Duodenal mucosa (tissue), 2 donors: Measurements from ENCODE around the gene RDH12.

Experiments
- H3K27ac ChIP-seq: one replicate; pipeline ENCODE4 v1.7.0; 2013; ENCODE audit warnings: low read depth, low read length
- H3K27me3 ChIP-seq, 2 donors: one replicate each; pipeline ENCODE4 v1.7.0; 2013; ENCODE audit warnings: low read length in 2 of 2, control low read depth in 1 of 2; ENCODE audit not compliant: insufficient read depth in 2 of 2, control insufficient read depth in 1 of 2
- H3K36me3 ChIP-seq, 2 donors: one replicate each; pipeline ENCODE4 v1.7.0; 2013; ENCODE audit warnings: low read length in 2 of 2, control low read depth in 1 of 2; ENCODE audit not compliant: insufficient read depth in 2 of 2, control insufficient read depth in 1 of 2
- H3K4me1 ChIP-seq, 2 donors: one replicate each; pipeline ENCODE4 v1.7.0; 2013; ENCODE audit warnings: low read length in 2 of 2, control low read depth in 1 of 2; ENCODE audit not compliant: insufficient read depth in 2 of 2, control insufficient read depth in 1 of 2
- H3K4me3 ChIP-seq, 2 donors: one replicate each; pipeline ENCODE4 v1.7.0; 2013; ENCODE audit warnings: low read length in 2 of 2, low read depth in 1 of 2
- H3K9ac ChIP-seq, 2 donors: one replicate each; pipeline ENCODE4 v1.7.0; 2013; ENCODE audit warnings: low read length in 2 of 2, low read depth in 1 of 2
- H3K9me3 ChIP-seq, 2 donors: one replicate each; pipeline ENCODE4 v1.7.0; 2013; ENCODE audit warnings: low read length in 2 of 2, control low read depth in 1 of 2; ENCODE audit not compliant: control insufficient read depth in 1 of 2

The RDH12 gene

GRCh38 chr14:67764496-67764895 is 62.8 kb downstream of the RDH12 start:
- no peak overlapping the region for H3K27ac ChIP-seq
- no peak overlapping the region for H3K9ac ChIP-seq
- no peaks in the 10 kb centered on the region for H3K27me3 ChIP-seq
- H3K9me3 ChIP-seq, result no peaks in the 10 kb centered on the region
- H3K36me3 ChIP-seq, result peaks cover 46 to 93% of the 10 kb centered on the region in 2 donors
- no peaks in the 10 kb centered on the region for H3K4me1 ChIP-seq
- no peak overlapping the region for H3K4me3 ChIP-seq

GRCh38 chr14:67765192-67765834 is 63.6 kb downstream of the RDH12 start:
- peaks cover 49 to 90% of the 10 kb centered on the region in 2 donors for H3K36me3 ChIP-seq
- H3K27ac ChIP-seq, result no peak overlapping the region
- H3K9me3 ChIP-seq, result no peaks in the 10 kb centered on the region
- no peaks in the 10 kb centered on the region for H3K4me1 ChIP-seq
- no peaks in the 10 kb centered on the region for H3K27me3 ChIP-seq
- no peak overlapping the region for H3K9ac ChIP-seq
- H3K4me3 ChIP-seq, result no peak overlapping the region

- Histone ChIP-seq H3K4me3 (no peak overlapping the region), H3K27me3 (no peaks in the 10 kb centered on the region), H3K9ac (no peak overlapping the region), H3K4me1 (no peaks in the 10 kb centered on the region), H3K27ac (no peak overlapping the region), H3K36me3 (peaks cover 45 to 89% of the 10 kb centered on the region in 2 donors), H3K9me3 (no peaks in the 10 kb centered on the region)
These were observed 64.5 kb downstream of the RDH12 start for GRCh38 chr14:67766035-67766680.

- H3K4me3 ChIP-seq, result no peak overlapping the region
- no peak overlapping the region for H3K27ac ChIP-seq
- no peaks in the 10 kb centered on the region for H3K27me3 ChIP-seq
These were observed 66.5 kb downstream of the RDH12 start for GRCh38 chr14:67768219-67768618.

GRCh38 chr14:67773844-67774377 is 72.2 kb downstream of the RDH12 start:
- H3K4me1 ChIP-seq, result no peaks in the 10 kb centered on the region
- no peaks in the 10 kb centered on the region for H3K9me3 ChIP-seq
- H3K36me3 ChIP-seq, result peaks cover 61 to 91% of the 10 kb centered on the region in 2 donors
- no peak overlapping the region for H3K4me3 ChIP-seq
- no peak overlapping the region for H3K27ac ChIP-seq
- H3K9ac ChIP-seq, result no peak overlapping the region
- no peaks in the 10 kb centered on the region for H3K27me3 ChIP-seq

More at GRCh38 chr14:67768219-67768618, 66.5 kb downstream of the RDH12 start:
- H3K9me3 ChIP-seq, result no peaks in the 10 kb centered on the region
- no peak overlapping the region for H3K9ac ChIP-seq
- H3K4me1 ChIP-seq, result no peaks in the 10 kb centered on the region
- H3K36me3 ChIP-seq, result peaks cover 43 to 87% of the 10 kb centered on the region in 2 donors

GRCh38 chr14:67776653-67777322 is 75.1 kb downstream of the RDH12 start:
- Histone ChIP-seq H3K4me3 (no peak overlapping the region), H3K9ac (no peak overlapping the region), H3K27ac (no peak overlapping the region), H3K4me1 (no peaks in the 10 kb centered on the region), H3K27me3 (no peaks in the 10 kb centered on the region), H3K9me3 (no peaks in the 10 kb centered on the region), H3K36me3 (peaks cover 61 to 88% of the 10 kb centered on the region in 2 donors)

- H3K9me3 ChIP-seq, result no peaks in the 10 kb centered on the region
- peaks cover 73 to 91% of the 10 kb centered on the region in 2 donors for H3K36me3 ChIP-seq
- no peaks in the 10 kb centered on the region for H3K4me1 ChIP-seq
- no peak overlapping the region for H3K4me3 ChIP-seq
- no peaks in the 10 kb centered on the region for H3K27me3 ChIP-seq
- no peak overlapping the region for H3K9ac ChIP-seq
- H3K27ac ChIP-seq, result no peak overlapping the region
These were observed 77.1 kb downstream of the RDH12 start for GRCh38 chr14:67778792-67779191.

GRCh38 chr14:67782090-67782489 is 80.4 kb downstream of the RDH12 start:
- Histone ChIP-seq H3K4me1 (no peaks in the 10 kb centered on the region), H3K4me3 (no peak overlapping the region), H3K27me3 (no peaks in the 10 kb centered on the region), H3K9me3 (no peaks in the 10 kb centered on the region), H3K9ac (no peak overlapping the region), H3K36me3 (peaks cover 66 to 91% of the 10 kb centered on the region in 2 donors), H3K27ac (no peak overlapping the region)
